B cell (primary cell): ENCODE data around the gene NR1H2. TPM values are rescaled to one million over a fixed set of nuclear protein-coding genes. Genes with fewer than 3 reads are reported as not detected.

Experiments
- ATAC-seq: fragments of 200-7000 bp; cut with Tn5 transposase; one replicate; pipeline ENCODE4 v1.10.0; 2021; ENCODE audit warnings: low read depth, mild to moderate bottlenecking, moderate number of reproducible peaks, moderate library complexity
- CTCF ChIA-PET: fragments of 350-600 bp; sonication (Branson Sonifier 250); formaldehyde crosslinking; loops from one replicate; lab custom pipeline; 2021; ENCODE audit warnings: antibody characterized with exemption, inconsistent platforms; lab: Charles Lee
- POLR2A ChIA-PET: fragments of 350-600 bp; sonication (Branson Sonifier 250); formaldehyde crosslinking; loops from one replicate; lab custom pipeline; 2021; ENCODE audit warnings: antibody characterized with exemption; lab: Charles Lee
- DNase-seq: peaks from one replicate; pipeline ENCODE4 v3.0.0; 2013
- H2AFZ ChIP-seq: 2 replicates; pipeline ENCODE4 v1.6.1; 2012; ENCODE audit warnings: mild to moderate bottlenecking, low read depth, low read length; ENCODE audit not compliant: insufficient read depth, poor library complexity, severe bottlenecking
- H3K27ac ChIP-seq, 2 donors: 1 replicate in 1 of 2; 2 replicates in 1 of 2; pipeline ENCODE4 v1.5.1; 2012 to 2013; ENCODE audit warnings: low read length in 2 of 2, mild to moderate bottlenecking in 2 of 2, moderate library complexity in 1 of 2
- H3K27me3 ChIP-seq, 4 experiments: fragments of 200-600 bp in 1 of 4; sonication (generic) in 1 of 4; replicated peaks in 1 of 4; 1 replicate in 2 of 4; 2 replicates in 2 of 4; pipeline versions ENCODE4 v1.6.1 to v1.7.0; 2013 to 2016; ENCODE audit warnings: low read length in 3 of 4, mild to moderate bottlenecking in 2 of 4, mixed read lengths in 1 of 4, moderate library complexity in 1 of 4; ENCODE audit not compliant: insufficient read depth in 4 of 4, control insufficient read depth in 3 of 4; ENCODE audit errors: control extremely low read depth in 1 of 4
- H3K36me3 ChIP-seq, 2 experiments: replicated peaks in 1 of 2; 1 replicate in 1 of 2; 2 replicates in 1 of 2; pipeline versions ENCODE4 v1.6.1 to v1.7.1; 2013; ENCODE audit warnings: low read length in 1 of 2; ENCODE audit not compliant: insufficient read depth in 2 of 2, control insufficient read depth in 1 of 2; ENCODE audit errors: control extremely low read depth in 1 of 2, extremely low read depth in 1 of 2
- H3K4me1 ChIP-seq, 2 donors: fragments of 200-600 bp in 1 of 2; sonication (generic) in 1 of 2; 1 replicate in 1 of 2; 2 replicates in 1 of 2; pipeline versions ENCODE4 v1.5.1 to v1.6.1; 2013 to 2017; ENCODE audit warnings: low read length in 2 of 2; ENCODE audit not compliant: control insufficient read depth in 2 of 2, insufficient read depth in 2 of 2
- H3K4me2 ChIP-seq: replicated peaks from 2 replicates; pipeline ENCODE3; 2012; ENCODE audit warnings: mild to moderate bottlenecking, low read depth, low read length; ENCODE audit not compliant: poor library complexity, severe bottlenecking
- H3K4me3 ChIP-seq, 5 experiments: fragments of 200-600 bp in 1 of 5; sonication (generic) in 1 of 5; 1 replicate in 3 of 5; 2 replicates in 2 of 5; pipeline versions ENCODE4 v1.5.1 to v1.7.0; 2011 to 2016; ENCODE audit warnings: low read length in 4 of 5, mild to moderate bottlenecking in 4 of 5, low read depth in 2 of 5, control low read depth in 1 of 5, moderate library complexity in 1 of 5; ENCODE audit not compliant: insufficient read depth in 1 of 5; ENCODE audit errors: control extremely low read depth in 1 of 5, extremely low read depth in 1 of 5
- H3K79me2 ChIP-seq: fragments of 200-600 bp; sonication (generic); one replicate; pipeline ENCODE4 v1.6.0; 2016; ENCODE audit warnings: low read length; ENCODE audit not compliant: control insufficient read depth, insufficient read depth
- H3K9ac ChIP-seq: fragments of 200-600 bp; sonication (generic); 2 replicates; pipeline ENCODE4 v1.6.1; 2017; ENCODE audit warnings: mild to moderate bottlenecking, low read length, moderate library complexity
- H3K9me3 ChIP-seq, 3 donors: one replicate each; pipeline versions ENCODE4 v1.6.1 to v1.7.1; 2013; ENCODE audit warnings: low read length in 2 of 3; ENCODE audit not compliant: control insufficient read depth in 2 of 3, insufficient read depth in 1 of 3; ENCODE audit errors: control extremely low read depth in 1 of 3
- H4K20me1 ChIP-seq: 2 replicates; pipeline ENCODE4 v1.6.0; 2012; ENCODE audit warnings: mild to moderate bottlenecking, low read length; ENCODE audit not compliant: insufficient read depth, control insufficient read depth, poor library complexity, severe bottlenecking
- H3K27ac Mint-ChIP-seq: one replicate; pipeline ENCODE4 v1.8.0; 2021; ENCODE audit warnings: mixed read lengths
- H3K27me3 Mint-ChIP-seq: one replicate; pipeline ENCODE4 v1.8.0; 2021; ENCODE audit warnings: mixed read lengths
- H3K4me1 Mint-ChIP-seq: one replicate; pipeline ENCODE4 v1.8.0; 2021; ENCODE audit warnings: mixed read lengths
- H3K4me3 Mint-ChIP-seq: one replicate; pipeline ENCODE4 v1.8.0; 2021; ENCODE audit warnings: mixed read lengths
- H3K9me3 Mint-ChIP-seq: one replicate; pipeline ENCODE4 v1.8.0; 2022; ENCODE audit warnings: mixed read lengths; ENCODE audit not compliant: insufficient read depth
- CTCF ChIP-seq: fragments of 200-600 bp; IDR thresholded peaks from one replicate; pipeline ENCODE4 v1.8.0; 2022; ENCODE audit warnings: antibody characterized with exemption, mild to moderate bottlenecking
- EZH2 ChIP-seq: IDR thresholded peaks from 2 replicates; pipeline ENCODE4 v1.6.1; 2012; ENCODE audit warnings: borderline replicate concordance, low read depth, mild to moderate bottlenecking, moderate library complexity, low read length; ENCODE audit not compliant: insufficient read depth, poor library complexity, severe bottlenecking
- WGBS: methylation state at CpG from one replicate; pipeline ENCODE4 v1.1.5; 2013; ENCODE audit warnings: missing lambda C conversion rate; ENCODE audit not compliant: insufficient coverage; 5-methylcytosine and 5-hydroxymethylcytosine counted together
- intact Hi-C: fragments of 100-400 bp; cut with micrococcal nuclease; formaldehyde crosslinking; loops from one replicate; pipeline ENCODE4 v1.10.0; 2022
- polyA plus RNA-seq: library from polyadenylated mRNA; depleted of rRNA; stranded (reverse); fragments of >200 nt; gene quantifications from 2 replicates; pipeline ENCODE4 v1.2.3, GENCODE V29; 2012
- total RNA-seq, 2 donors: library from RNA; stranded (reverse); fragments of 120-200 nt in 1 of 2; gene quantifications; 1 replicate in 1 of 2; 2 replicates in 1 of 2; pipeline versions ENCODE4 v1.2.3 to v1.2.4, GENCODE V29; 2013 to 2022

The NR1H2 gene
- total and polyA plus RNA-seq, 2 donors (not counting 1 experiment from before 2014, with no cell fraction given): 116 to 164 TPM

- POLR2A ChIA-PET: interaction anchor here (0.7 kb wide), 1 partner anchor 1908 kb away, joined by 4 read pairs; no protein-coding TSS in a partner anchor
- ATAC-seq: no peak
These were observed 46.4 kb downstream of the NR1H2 start for GRCh38 chr19:50422397-50423278.

More at GRCh38 chr19:50422397-50423278, 46.4 kb downstream of the NR1H2 start:
- Mint-ChIP-seq H3K4me1 (peaks cover 52% of the 10 kb centered on the region), H3K27me3 (no peaks in the 10 kb centered on the region), H3K4me3 (peak overlapping the region; percentile 94), H3K9me3 (no peaks in the 10 kb centered on the region), H3K27ac (peak overlapping the region; percentile 94)
- 70% methylated on average over 11 of the region's 18 CpGs for WGBS
- H3K4me3 ChIP-seq: peak overlapping the region in 4 of 5 experiments; percentile 26 to 46 (median 36)
- peaks cover 66% of the 10 kb centered on the region for H4K20me1 ChIP-seq
- peaks cover 60% of the 10 kb centered on the region for H3K79me2 ChIP-seq
- peak overlapping the region; percentile 97 for H3K9ac ChIP-seq
- DNase-seq: no peak
- H3K9me3 ChIP-seq: no peaks in the 10 kb centered on the region
- TF ChIP-seq EZH2: no peak
- TF ChIP-seq CTCF: no peak
- H3K4me2 ChIP-seq: peak overlapping the region; percentile 63
- peak overlapping the region; percentile 63 to 98 for H3K27ac ChIP-seq
- no peak overlapping the region for H2AFZ ChIP-seq
- H3K4me1 ChIP-seq: peaks cover 39 to 66% of the 10 kb centered on the region in 2 donors
- peaks cover 0 to 61% of the 10 kb centered on the region in 2 experiments for H3K36me3 ChIP-seq
- intact Hi-C loops: no loop called here
- CTCF ChIA-PET: interaction anchor here (7.3 kb wide), 1 partner anchor 39 kb away, joined by 36 read pairs; no protein-coding TSS in a partner anchor
- no peaks in the 10 kb centered on the region for H3K27me3 ChIP-seq
